MM.1S (cell line): ENCODE measurements around the gene ZBTB7C.

Experiments
- DNase-seq: peaks from one replicate; pipeline ENCODE4 v3.0.0-alpha.2; 2015
- H2AFZ ChIP-seq: fragments of 300-600 bp; sonication (generic); 2 replicates; pipeline ENCODE4 v1.6.0; 2016; ENCODE audit warnings: antibody characterized with exemption, low read length
- H3F3A ChIP-seq: fragments of 300-600 bp; sonication (generic); 2 replicates; pipeline ENCODE4 v1.6.1; 2016; ENCODE audit warnings: mild to moderate bottlenecking, antibody characterized with exemption, low read length, moderate library complexity, mixed read lengths; ENCODE audit not compliant: insufficient read depth
- H3K27ac ChIP-seq: fragments of 300-600 bp; sonication (generic); 2 replicates; pipeline ENCODE4 v1.5.1; 2016; ENCODE audit warnings: mild to moderate bottlenecking, low read length
- H3K27me3 ChIP-seq: fragments of 300-600 bp; sonication (generic); replicated peaks from 2 replicates; pipeline ENCODE4 v1.6.0; 2016; ENCODE audit warnings: low read length; ENCODE audit not compliant: insufficient read depth
- H3K36me3 ChIP-seq: fragments of 300-600 bp; sonication (generic); replicated peaks from 2 replicates; pipeline ENCODE4 v1.6.1; 2016; ENCODE audit warnings: mild to moderate bottlenecking, low read length, mixed read lengths; ENCODE audit not compliant: insufficient read depth
- H3K4me1 ChIP-seq: fragments of 300-600 bp; sonication (generic); 2 replicates; pipeline ENCODE4 v1.6.1; 2016; ENCODE audit warnings: low read length, mixed read lengths
- H3K4me2 ChIP-seq: fragments of 300-600 bp; sonication (generic); 2 replicates; pipeline ENCODE4 v1.6.0; 2016; ENCODE audit warnings: low read depth, low read length
- H3K4me3 ChIP-seq: fragments of 300-600 bp; sonication (generic); 2 replicates; pipeline ENCODE4 v1.5.1; 2016; ENCODE audit warnings: low read length, mixed read lengths
- H3K79me2 ChIP-seq: fragments of 300-600 bp; sonication (generic); 2 replicates; pipeline ENCODE4 v1.6.1; 2016; ENCODE audit warnings: mixed run types, low read length, mixed read lengths
- H3K9ac ChIP-seq: fragments of 300-600 bp; sonication (generic); 2 replicates; pipeline ENCODE4 v1.6.1; 2016; ENCODE audit warnings: low read length, mixed read lengths
- H3K9me2 ChIP-seq: fragments of 300-600 bp; sonication (generic); replicated peaks from 2 replicates; pipeline ENCODE4 v1.6.1; 2016; ENCODE audit warnings: mild to moderate bottlenecking, low read length, mixed read lengths; ENCODE audit not compliant: insufficient read depth
- H3K9me3 ChIP-seq: fragments of 300-600 bp; sonication (generic); replicated peaks from 2 replicates; pipeline ENCODE4 v1.6.1; 2016; ENCODE audit warnings: mild to moderate bottlenecking, low read length, mixed read lengths; ENCODE audit not compliant: insufficient read depth
- H4K20me1 ChIP-seq: fragments of 300-600 bp; sonication (generic); 2 replicates; pipeline ENCODE4 v1.6.1; 2016; ENCODE audit warnings: mild to moderate bottlenecking, low read length, moderate library complexity, mixed read lengths; ENCODE audit not compliant: insufficient read depth
- CTCF ChIP-seq: fragments of 300-600 bp; sonication (generic); IDR thresholded peaks from 2 replicates; pipeline ENCODE4 v1.5.1; 2016; ENCODE audit warnings: antibody characterized with exemption, low read length, mixed read lengths
- EZH2 ChIP-seq: fragments of 300-600 bp; sonication (generic); optimal IDR thresholded peaks from 2 replicates; pipeline ENCODE3; 2017; ENCODE audit warnings: low read depth, mild to moderate bottlenecking, antibody characterized with exemption, low read length, mixed read lengths
- EZH2phosphoT487 ChIP-seq: fragments of 300-600 bp; sonication (generic); IDR thresholded peaks from 2 replicates; pipeline ENCODE4 v1.6.1; 2018; ENCODE audit warnings: antibody characterized with exemption, low read length

The ZBTB7C gene

DNA sequence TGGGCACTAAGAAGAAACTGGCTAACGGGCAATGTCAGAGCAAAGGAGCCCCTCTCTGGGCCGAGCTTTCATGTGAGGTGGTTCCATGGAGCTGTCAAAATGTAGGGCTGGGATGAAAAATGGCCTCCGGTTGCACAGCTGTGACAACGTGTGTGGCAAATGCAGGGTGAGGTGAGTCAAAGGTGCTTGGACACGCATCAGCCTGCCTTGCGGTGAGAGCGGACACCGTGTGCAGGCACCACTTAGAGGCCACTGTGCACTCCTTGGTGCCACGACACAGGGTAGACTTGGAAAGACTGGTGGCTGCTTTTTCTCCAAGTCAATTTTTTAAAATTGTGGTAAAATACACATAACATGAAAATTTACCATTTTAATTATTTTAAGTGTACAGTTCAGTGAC is 195.4 kb downstream of the ZBTB7C start:
- Histone ChIP-seq H2AFZ (no peak overlapping the region), H4K20me1 (no peaks in the 10 kb centered on the region), H3K4me3 (no peak overlapping the region), H3K79me2 (no peaks in the 10 kb centered on the region), H3K4me1 (no peaks in the 10 kb centered on the region), H3K36me3 (no peaks in the 10 kb centered on the region), H3K27ac (no peak overlapping the region), H3K9ac (no peak overlapping the region), H3K9me2 (no peaks in the 10 kb centered on the region), H3F3A (no peaks in the 10 kb centered on the region), H3K9me3 (no peaks in the 10 kb centered on the region), H3K27me3 (no peaks in the 10 kb centered on the region), H3K4me2 (no peak overlapping the region)
- no peak for TF ChIP-seq EZH2phosphoT487
- TF ChIP-seq EZH2 = no peak
- TF ChIP-seq CTCF = no peak
- DNase-seq = no peak

- no peaks in the 10 kb centered on the region for H3K9me3 ChIP-seq
- no peaks in the 10 kb centered on the region for H3K79me2 ChIP-seq
- H2AFZ ChIP-seq = no peak overlapping the region
- H3K4me3 ChIP-seq = no peak overlapping the region
- no peaks in the 10 kb centered on the region for H3K36me3 ChIP-seq
- H3K4me2 ChIP-seq = no peak overlapping the region
- no peaks in the 10 kb centered on the region for H3K9me2 ChIP-seq
- H3K27me3 ChIP-seq = no peaks in the 10 kb centered on the region
- TF ChIP-seq EZH2 (no peak), CTCF (no peak), EZH2phosphoT487 (no peak)
- H3K27ac ChIP-seq = no peak overlapping the region
- H3K4me1 ChIP-seq = no peaks in the 10 kb centered on the region
- DNase-seq = no peak
- no peaks in the 10 kb centered on the region for H3F3A ChIP-seq
- H4K20me1 ChIP-seq = no peaks in the 10 kb centered on the region
- H3K9ac ChIP-seq = no peak overlapping the region
Observed at GRCh38 chr18:48208432-48209140, 200.6 kb downstream of the ZBTB7C start.

- no peaks in the 10 kb centered on the region for H3K9me2 ChIP-seq
- H2AFZ ChIP-seq = no peak overlapping the region
- no peaks in the 10 kb centered on the region for H4K20me1 ChIP-seq
- H3F3A ChIP-seq = no peaks in the 10 kb centered on the region
- no peak overlapping the region for H3K4me2 ChIP-seq
- no peaks in the 10 kb centered on the region for H3K4me1 ChIP-seq
- H3K4me3 ChIP-seq = no peak overlapping the region
- H3K36me3 ChIP-seq = no peaks in the 10 kb centered on the region
- DNase-seq = no peak
- H3K79me2 ChIP-seq = no peaks in the 10 kb centered on the region
- no peaks in the 10 kb centered on the region for H3K9me3 ChIP-seq
- no peak overlapping the region for H3K9ac ChIP-seq
- H3K27me3 ChIP-seq = no peaks in the 10 kb centered on the region
- no peak overlapping the region for H3K27ac ChIP-seq
- no peak for TF ChIP-seq EZH2
- TF ChIP-seq EZH2phosphoT487 = no peak
- no peak for TF ChIP-seq CTCF
Observed at GRCh38 chr18:48207733-48208132, 201.4 kb downstream of the ZBTB7C start.
